ENCODE data around the gene KAZN.

- TF ChIP-seq CREB1 (IDR thresholded peaks at IDR 0.05; ENCODE audit: low read depth) (no peak), RAD21 (IDR thresholded peaks at IDR 0.05; ENCODE audit: low read depth) (no peak)
These were observed 453.5 kb downstream of the KAZN start for GRCh38 chr1:15051882-15052528.
